Stimulated activated CD4-positive, alpha-beta T cell treated with anti-CD3 and anti-CD28 coated beads, Interleukin-15, amount 100 ng/mL, for 48 hours (primary cell): ENCODE results near the gene VCPKMT.
A peak's percentile ranks its signal among the peaks of the same experiment; 100 is the strongest.

Experiments used
- DNase-seq, 2 donors: peaks; one replicate each; pipeline ENCODE4 v3.0.0-alpha.2; 2020; ENCODE audit warnings: low read depth in 2 of 2

The VCPKMT gene

DNA sequence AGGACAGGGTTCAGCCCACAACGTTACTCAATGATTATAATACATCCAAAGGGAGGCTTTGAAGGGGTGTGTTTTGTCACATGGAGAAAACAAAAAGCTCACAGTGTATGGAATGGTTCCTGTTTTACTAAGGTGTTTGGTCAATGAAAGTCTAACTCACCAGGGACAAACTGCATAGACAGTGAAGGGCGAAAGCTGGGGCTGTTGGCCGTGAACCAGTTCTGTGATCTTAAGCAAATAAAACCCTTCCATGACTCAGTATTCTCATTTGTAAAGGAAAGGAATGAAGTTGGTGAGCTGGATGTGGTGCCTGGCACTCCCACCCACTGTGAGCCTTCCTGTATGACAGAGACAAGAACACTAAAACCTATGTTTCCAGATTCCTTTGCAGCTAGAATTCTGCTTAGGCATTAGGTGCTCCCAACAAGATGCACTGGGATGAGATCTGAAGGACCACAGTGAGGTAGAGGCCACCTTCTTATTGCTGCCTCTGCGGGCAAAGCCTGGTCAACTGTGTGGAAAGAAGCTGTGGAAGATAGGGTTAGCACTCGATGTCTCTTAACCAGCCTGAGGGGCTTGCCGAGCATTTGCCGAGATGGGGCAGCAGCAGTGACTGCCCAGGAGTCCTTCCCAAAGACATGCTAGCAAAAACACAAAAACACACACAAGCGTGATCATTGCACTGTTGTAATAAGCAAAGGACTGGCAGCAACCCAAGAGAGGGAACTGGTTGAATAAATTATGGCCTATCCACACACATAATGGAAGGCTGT is 48.5 kb downstream of the VCPKMT start:
- DNase-seq = no peak

DNA sequence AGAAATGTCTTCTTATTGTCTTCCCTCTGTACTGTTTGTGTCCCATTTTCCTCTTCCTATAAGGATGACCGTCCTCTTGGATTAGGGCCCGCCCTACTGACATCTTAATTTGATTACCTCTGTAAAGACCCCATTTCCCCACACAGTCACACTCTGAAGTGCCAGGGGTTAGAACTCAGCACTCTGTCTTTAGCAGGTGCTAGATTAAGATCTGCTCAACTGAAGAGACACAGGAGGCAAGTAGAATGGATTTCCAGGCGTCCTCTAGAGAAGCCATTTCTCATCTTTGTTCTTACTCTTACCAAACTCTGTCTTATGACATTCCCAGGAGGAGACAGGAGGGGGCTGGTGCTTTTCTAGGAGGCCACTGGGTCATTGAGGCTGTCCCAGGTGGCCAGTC is 50.8 kb downstream of the VCPKMT start:
- DNase-seq = no peak

DNA sequence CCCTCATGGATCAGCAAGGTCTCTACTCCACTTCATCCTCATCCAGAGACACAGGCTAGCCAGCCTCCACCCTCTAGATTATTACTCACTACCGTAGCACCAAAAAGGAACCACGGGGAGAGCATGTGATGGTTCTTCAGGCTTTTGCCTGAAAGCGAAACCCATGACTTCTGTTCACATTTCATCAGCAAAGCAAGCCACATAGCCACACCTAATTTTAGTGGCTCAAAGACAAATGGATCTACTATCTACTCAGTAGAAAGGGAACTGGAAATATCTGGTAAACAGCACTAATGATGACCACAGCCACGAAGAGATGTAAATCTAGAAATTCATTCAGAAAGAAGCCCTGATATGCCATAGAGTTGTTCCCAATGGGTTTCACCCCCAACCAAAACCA is 51.4 kb downstream of the VCPKMT start:
- DNase-seq = peak; percentile 59 to 64

DNA sequence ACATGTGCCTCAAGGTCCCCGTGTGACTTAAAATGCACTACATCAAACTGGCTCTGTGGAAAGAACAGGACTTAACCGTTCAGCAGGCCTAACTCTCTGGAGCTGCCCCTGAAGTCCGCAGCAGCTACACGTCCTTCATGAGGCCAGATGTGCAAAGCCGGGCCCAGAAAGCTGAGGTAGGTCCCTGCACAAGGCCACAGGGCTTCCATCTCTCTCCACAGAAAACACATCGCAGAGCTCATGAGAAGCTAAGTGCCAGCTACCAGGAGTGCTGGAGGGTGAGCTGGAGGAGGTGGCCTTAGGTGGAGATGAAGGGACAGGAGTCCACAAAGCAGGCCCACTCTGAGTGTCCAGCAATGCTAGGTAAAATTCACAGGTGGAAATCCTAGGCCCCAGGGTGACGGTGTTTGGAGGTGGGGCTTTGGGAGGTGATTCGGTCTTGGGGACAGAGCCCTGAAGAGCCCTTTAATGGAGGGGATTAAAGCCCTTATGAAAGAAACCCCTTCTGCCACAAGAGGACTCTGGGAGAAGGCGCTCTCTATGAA is 52.4 kb downstream of the VCPKMT start:
- no peak for DNase-seq

DNA sequence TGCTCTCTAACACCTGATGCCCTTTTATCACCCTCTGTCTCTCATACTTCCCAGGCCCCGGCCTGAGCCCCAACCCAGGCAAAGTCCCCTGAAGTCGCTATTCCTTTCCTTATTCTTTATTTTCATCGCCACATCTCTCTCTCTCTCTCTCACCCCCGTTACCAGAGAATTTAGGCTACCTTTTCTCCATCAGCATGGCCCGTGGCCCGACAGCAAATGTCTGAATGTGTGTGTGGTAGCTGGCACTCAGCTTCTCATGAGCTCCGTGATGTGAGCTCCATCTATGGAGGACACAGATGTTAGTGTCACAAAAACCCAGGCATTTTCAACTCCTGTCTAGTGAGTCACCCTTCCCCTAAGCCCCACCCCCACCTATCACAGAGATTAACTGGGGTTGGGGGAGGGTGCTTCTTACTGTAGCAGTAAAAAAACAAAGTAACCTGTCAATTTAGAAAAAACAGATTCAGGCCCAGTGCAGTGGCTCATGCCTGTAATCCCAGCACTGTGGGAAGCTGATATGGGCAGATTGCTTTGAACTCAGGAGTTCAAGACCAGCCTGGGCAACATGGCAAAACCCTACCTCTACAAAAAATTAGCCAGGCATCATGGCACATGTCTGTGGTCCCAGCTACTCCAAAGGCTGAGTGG is 53.8 kb downstream of the VCPKMT start:
- DNase-seq = peak; percentile 69 to 79

DNA sequence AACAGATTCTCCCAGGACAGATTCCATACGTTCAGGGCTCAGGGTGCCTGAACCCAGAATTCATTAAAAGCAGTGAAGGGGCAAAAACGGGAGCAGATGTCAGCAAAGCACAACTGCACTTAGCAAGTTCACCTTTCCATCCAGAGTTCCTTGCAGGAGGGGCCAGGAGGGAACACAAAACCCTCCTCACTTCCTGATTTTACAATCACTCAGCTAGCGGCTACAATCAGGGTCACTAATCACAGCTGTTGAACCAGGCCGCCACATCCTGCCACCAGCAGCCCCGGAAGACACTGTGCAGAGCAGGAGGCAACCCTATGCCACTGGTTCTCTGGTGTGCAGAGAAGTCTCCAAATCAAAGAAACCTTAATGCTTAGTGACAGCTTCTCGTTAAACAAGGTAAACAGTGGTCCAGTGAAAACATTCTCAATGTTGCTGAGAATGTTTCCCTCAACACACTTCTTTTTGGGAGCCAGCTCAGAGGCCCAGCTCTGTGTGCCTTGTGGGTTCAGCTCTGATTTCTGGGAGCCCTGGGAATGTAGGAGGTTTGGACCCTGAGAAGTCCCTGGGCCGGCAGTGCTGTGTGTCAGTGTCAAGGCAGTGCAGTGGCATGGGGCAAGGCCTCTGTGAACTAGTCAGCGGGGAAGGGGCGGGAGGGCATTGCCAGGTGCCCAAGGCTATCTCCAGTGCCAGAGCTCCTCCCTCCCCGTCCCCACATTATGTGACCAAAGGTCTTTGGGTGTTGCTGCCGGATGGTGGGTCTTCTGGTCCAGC is 54.5 kb downstream of the VCPKMT start:
- no peak for DNase-seq

DNA sequence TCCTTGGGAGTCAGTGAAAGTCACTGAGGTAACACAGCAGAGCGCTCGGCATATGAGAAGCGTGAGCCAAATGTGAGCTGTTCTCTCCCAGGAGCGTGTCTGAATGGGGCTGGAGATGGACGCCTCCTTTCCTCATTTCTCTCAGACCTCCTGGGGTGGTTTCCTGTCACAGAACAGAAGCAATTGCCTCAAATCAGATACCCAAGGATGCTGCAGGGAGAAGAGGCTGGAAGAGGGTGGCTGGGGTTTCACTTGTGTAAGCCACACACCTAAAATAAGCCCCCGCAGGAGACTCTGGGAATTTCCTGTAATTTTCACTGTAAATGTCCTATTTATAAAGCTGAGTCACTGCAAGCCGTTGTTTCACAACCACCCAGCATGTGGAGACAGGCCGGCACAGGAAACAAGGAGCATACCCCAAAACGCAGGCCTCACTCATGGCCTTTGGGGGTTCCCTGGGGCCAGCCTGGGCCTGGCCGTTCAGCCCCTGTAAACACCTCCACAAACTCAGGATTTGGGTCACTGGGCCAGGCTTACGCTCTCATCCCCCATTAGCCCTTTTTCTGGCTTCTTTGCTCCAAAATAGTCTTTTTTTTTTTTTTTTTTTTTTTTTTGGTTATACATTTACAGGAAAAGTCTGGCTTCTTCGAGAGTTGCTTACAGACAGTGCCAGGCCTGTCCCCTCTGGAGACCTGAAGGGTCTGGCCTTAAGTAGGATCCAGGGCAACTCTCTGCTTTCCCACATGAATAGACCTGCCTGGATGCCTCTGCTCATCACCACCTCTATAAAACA is 55.3 kb downstream of the VCPKMT start:
- no peak for DNase-seq

DNA sequence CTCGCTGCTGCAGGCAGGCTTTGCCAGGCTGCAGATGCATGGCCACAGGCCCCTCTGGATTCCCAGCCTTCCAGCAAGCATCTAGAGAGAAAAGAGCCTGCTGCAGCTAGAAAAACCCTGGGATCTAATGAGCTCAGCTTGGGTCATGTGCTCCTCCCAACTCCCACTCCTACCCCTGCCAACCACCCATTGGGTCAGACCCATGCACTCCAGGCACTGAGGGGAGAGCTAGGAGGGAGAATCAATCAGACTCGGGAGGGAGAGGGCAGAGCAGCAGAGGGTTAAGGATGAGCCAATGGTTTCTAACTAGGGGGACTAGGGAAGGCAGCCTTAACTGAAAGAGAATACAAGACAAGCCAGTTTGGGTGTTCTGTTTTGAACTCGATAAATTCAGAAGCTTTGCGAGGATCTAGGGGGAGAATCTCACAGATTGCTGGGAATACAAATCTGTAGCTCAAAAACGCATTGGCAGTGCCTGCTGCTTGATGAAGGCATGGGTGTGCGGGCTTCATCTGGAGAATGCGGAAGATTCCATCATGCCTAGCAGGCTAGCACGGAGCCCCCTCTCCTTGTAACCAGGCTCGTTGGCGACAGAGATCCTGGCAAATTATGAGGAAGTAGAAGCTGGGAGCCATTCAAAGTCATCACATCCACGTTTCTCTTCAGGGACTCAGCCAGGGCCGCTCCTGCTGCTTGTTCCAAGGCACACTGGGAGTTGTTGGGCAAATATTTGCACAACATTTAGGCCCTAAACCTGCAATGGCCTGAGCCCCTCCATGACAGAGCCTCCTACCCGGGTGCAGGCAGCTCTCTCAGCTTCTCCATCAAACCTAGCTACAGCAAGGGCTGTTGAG is 56.4 kb downstream of the VCPKMT start:
- DNase-seq = no peak
